ENCODE results near the gene ZNF865. TPM values are rescaled to one million over a fixed set of nuclear protein-coding genes. Genes with fewer than 3 reads are reported as not detected.

The ZNF865 gene
- total RNA-seq, 4 donors from 2014 or later, result 8.1 to 17.8 (median 12.3) TPM

DNA sequence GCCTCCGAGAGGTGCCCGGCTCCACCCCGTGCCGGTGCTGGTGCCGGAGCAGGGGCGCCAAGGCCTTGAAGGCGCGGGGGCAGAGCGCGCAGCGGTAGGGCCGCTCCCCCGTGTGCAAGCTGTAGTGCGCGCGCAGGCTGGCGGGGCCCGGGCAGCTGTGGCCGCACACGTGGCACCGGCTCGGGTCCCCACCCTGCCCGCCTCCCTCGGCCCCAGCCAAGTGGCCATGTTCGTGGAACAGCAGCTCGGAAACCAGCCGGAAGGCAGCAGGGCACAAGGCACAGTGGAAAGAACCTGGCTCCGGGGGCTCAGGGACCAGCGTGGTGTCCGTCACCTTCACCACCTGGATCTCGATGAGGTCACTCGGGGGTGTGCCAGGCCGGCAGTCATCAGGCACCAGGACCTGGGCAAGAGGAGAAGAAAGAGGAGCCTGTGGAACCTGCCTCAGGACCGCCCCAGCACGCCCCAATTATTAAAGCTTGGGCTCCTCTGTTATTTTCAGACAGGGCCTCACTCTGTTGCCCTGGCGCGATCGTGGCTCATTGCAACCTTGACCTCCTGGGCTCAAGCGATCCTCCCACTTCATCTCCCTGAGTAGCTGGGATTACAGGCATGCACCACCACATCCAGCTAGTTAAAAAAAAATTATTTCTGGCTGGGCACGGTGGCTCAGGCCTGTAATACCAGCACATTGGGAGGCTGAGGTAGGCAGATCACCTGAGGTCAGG lies 17.0 kb downstream of the ZNF865 start:
- no peak overlapping the region for H3K4me3 ChIP-seq (ENCODE audit: low read depth, poor library complexity, severe bottlenecking)
- no peak for TF ChIP-seq POLR2A (IDR thresholded peaks at IDR 0.05)
- TF ChIP-seq, protein P1, sequence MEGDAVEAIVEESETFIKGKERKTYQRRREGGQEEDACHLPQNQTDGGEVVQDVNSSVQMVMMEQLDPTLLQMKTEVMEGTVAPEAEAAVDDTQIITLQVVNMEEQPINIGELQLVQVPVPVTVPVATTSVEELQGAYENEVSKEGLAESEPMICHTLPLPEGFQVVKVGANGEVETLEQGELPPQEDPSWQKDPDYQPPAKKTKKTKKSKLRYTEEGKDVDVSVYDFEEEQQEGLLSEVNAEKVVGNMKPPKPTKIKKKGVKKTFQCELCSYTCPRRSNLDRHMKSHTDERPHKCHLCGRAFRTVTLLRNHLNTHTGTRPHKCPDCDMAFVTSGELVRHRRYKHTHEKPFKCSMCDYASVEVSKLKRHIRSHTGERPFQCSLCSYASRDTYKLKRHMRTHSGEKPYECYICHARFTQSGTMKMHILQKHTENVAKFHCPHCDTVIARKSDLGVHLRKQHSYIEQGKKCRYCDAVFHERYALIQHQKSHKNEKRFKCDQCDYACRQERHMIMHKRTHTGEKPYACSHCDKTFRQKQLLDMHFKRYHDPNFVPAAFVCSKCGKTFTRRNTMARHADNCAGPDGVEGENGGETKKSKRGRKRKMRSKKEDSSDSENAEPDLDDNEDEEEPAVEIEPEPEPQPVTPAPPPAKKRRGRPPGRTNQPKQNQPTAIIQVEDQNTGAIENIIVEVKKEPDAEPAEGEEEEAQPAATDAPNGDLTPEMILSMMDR (IDR thresholded peaks at IDR 0.05), result no peak
- 92 to 94% methylated on average over 32 to 40 of the region's 40 CpGs for WGBS, 2 donors
- no peak for DNase-seq (ENCODE audit: low spot score in 2 of 2)
- intact Hi-C loops (cut with DNase I; ENCODE audit: low total_unique reads), result no loop called here

DNA sequence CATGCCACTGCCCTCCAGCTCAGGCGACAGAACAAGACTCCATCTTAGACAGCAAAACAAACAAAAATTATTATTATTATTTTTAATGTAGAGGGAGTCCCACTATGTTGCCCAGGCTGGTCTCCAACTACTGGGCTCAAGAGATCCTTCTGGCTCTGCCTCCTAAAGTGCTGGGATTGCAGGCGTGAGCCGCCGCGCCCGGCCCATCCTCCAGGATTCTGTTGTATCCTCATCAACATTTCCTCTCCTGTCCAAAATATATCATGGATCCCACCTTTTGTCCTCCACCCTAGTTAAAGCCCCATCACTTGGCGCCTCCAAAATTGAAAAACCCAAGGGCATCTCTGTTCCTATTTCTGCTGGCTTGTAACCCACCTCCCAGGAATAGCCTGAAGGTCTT lies 17.7 kb downstream of the ZNF865 start:
- TF ChIP-seq POLR2A (IDR thresholded peaks at IDR 0.05), result no peak
- H3K4me3 ChIP-seq (ENCODE audit: low read depth, poor library complexity, severe bottlenecking), result no peak overlapping the region
- 89 to 91% methylated on average over 7 of the region's 7 CpGs for WGBS, 2 donors
- DNase-seq (ENCODE audit: low spot score in 2 of 2), result no peak
- intact Hi-C loops (cut with DNase I; ENCODE audit: low total_unique reads), result no loop called here

DNA sequence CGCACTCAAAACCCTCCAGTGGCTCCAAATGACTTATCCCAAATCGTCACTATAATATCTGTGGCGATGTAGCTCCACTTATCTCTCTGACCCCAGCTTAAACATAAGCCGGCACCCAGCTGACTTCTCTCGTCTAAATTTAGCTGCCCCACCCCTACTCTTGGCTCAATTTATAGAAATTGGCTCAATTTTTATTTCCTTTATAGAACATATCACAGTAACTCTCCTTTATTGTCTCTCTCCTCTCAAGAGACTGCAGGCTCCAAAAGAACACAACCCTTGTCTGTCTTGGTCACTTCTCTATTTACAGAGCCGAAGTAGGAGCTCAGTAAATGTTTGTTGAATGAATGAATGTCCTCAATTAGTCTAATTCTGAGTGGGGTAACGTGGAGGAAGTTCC lies 18.1 kb downstream of the ZNF865 start:
- no peak for DNase-seq (ENCODE audit: low spot score in 2 of 2)
- TF ChIP-seq POLR2A (IDR thresholded peaks at IDR 0.05), result no peak
- TF ChIP-seq, protein P1 (IDR thresholded peaks at IDR 0.05), result no peak
- H3K4me3 ChIP-seq (ENCODE audit: low read depth, poor library complexity, severe bottlenecking), result no peak overlapping the region
- 44 to 49% methylated on average over 7 of the region's 7 CpGs for WGBS, 2 donors
- intact Hi-C loops (cut with DNase I; ENCODE audit: low total_unique reads), result no loop called here

DNA sequence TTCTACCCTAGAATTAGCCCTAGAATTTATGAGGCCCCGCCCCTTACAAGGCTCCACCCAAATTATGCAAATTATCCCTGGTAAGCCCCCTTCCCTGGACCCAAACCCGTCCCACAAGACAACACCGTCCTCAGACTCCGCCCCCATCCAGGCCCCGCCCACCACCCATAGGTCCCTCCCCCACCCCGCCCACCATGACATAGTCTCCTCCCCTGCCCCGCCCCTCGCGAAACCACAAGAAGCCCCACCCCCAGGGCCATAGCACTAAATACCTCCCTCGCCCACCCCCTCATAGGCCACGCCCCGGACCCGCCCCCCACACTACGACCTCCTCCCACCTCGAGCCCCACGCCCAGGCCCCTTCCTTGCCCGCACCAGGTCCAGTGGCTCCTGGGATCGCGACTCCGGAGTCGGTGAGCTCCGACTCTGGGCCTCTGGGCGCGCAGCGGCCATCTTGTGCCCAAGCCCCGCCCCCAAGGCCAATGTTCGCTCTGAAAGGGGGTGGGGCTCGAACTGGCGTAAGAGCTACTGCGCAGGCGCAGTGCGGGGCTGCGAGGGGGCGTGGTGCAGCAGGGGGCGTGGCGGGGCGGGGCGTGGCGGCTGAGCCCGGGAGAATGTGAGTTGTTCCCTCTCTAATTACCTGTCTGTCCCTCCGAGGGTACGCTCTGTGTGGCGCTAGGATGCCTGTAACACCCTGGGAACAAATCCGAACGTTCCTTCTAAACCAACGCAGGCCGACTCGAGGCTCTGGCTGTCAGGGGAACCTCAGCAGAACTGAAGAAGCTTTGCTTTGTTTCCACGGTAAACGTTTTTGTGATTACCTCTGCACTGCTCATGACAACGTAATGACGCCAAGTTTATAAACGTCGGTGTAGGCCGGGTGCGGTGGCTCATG lies 18.9 kb downstream of the ZNF865 start, which contains the start of gene ZNF784:
Gene ZNF784, minus strand, starts transcription at position 458 of the 895 bp plus-strand sequence. Its CDS starts 5 bp downstream, at position 453.
- WGBS, 2 donors, result 1% methylated on average over 26 to 39 of the region's 56 CpGs
- TF ChIP-seq, protein P1 (IDR thresholded peaks at IDR 0.05), result no peak
- TF ChIP-seq POLR2A (IDR thresholded peaks at IDR 0.05), result no peak
- intact Hi-C loops (cut with DNase I; ENCODE audit: low total_unique reads), result no loop called here
- DNase-seq (ENCODE audit: low spot score in 2 of 2), result peak; percentile 89 to 99
- peak within 1 kb of the TSS; percentile 26 for H3K4me3 ChIP-seq (ENCODE audit: low read depth, poor library complexity, severe bottlenecking)

DNA sequence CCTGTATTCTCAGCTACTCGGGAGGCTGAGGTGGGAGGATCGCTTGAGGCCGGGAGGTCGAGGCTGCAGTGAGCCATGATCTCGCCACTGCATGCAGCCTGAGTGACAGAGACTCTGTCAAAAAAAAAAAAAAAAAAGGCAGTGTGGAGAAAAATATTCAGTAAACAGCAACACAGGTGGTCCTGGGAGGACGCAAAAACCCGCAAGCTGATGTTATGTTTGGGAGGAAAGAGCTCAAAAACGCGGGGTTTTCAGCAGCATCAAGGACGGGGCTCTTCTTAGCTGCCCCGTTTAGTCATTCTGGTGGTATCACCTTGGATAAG lies 19.5 kb downstream of the ZNF865 start:
- no peak overlapping the region for H3K4me3 ChIP-seq (ENCODE audit: low read depth, poor library complexity, severe bottlenecking)

More for the DNA sequence above, 19.5 kb downstream of the ZNF865 start:
- DNase-seq (ENCODE audit: low spot score in 2 of 2), result no peak
- intact Hi-C loops (cut with DNase I; ENCODE audit: low total_unique reads), result no loop called here
- TF ChIP-seq, protein P1 (IDR thresholded peaks at IDR 0.05), result no peak
- no peak for TF ChIP-seq POLR2A (IDR thresholded peaks at IDR 0.05)
- WGBS, 2 donors, result 35 to 42% methylated on average over 11 of the region's 11 CpGs

Data from lower leg skin (tissue), 4 donors.